ENCODE data around the gene ZSWIM8.

GRCh38 chr10:73756183-73756582 is 29.2 kb upstream of the ZSWIM8 start:
- TF ChIP-seq CTCF (IDR thresholded peaks at IDR 0.05) (no peak), POLR2A (IDR thresholded peaks at IDR 0.05) (no peak), EP300 (IDR thresholded peaks at IDR 0.05) (no peak), POLR2AphosphoS5 (IDR thresholded peaks at IDR 0.05) (no peak)
